Activated T-helper 1 cell treated with anti-CD3 and anti-CD28 coated beads, Interleukin-2, amount 50 U/mL, for 16 hours (primary cell): Measurements from ENCODE around the gene CELSR1.
A peak's percentile ranks its signal among the peaks of the same experiment; 100 is the strongest.
"Not testable (repeated sequence)": the region's sequence is repeated elsewhere in the genome, so short reads cannot be mapped to it uniquely, and the experiment has no call there.

ENCODE experiments used
- DNase-seq, 2 donors: peaks; one replicate each; pipeline ENCODE4 v3.0.0-alpha.2; 2020; ENCODE audit warnings: low read depth in 1 of 2, low spot score in 1 of 2

The CELSR1 gene

GRCh38 chr22:46335201-46336118 lies 202.0 kb downstream of the CELSR1 start, which contains the start of gene TRMU:
TRMU (plus strand) TSS chr22:46335714; CDS start chr22:46335765, 51 bp downstream.
- DNase-seq: peak; percentile 40 to 64

DNA sequence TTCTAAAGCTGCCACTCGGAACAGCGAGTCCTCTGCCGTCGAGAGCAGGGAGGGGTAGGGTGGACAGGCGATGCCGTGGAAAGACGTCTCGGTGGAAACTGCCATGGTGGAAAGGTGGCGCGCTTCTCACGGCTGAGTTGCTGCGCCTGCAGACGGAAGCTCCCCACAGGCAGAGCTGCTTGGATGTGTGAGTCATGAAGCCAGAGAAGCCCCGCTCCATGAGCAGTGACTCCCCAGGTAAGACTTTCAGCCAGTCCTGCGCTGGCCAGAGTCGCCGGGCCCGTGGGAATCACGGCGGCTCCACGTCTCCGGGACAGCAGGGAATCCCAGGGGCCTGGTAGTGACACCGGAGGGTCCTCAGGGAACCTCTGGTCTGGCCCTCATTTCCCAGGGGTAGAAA lies 205.9 kb downstream of the CELSR1 start:
- no peak for DNase-seq

GRCh38 chr22:46330426-46330825 lies 207.0 kb downstream of the CELSR1 start:
- no peak for DNase-seq

GRCh38 chr22:46329616-46330015 lies 207.8 kb downstream of the CELSR1 start:
- DNase-seq: no peak

DNA sequence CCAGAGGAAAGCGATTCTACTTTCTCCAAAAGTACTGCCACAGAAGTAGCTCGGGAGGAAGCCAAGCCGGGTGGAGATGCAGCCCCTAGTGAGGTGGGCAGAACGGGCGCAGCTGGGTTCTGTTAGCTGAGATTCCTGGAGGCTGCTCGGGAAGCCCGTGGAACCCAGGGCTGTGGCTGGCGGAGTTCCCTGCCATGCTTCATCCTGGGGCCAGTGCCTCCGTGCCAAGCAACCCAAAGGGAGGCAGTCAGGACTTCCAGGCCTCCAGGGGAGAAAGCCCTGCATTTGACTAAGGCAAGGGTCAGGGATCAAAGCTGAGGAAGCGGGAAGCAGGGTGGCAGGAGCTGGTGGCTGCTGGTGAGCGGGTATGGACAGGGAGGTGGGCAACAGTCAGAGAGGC lies 208.6 kb downstream of the CELSR1 start:
- no peak for DNase-seq

GRCh38 chr22:46327691-46328465 lies 209.5 kb downstream of the CELSR1 start:
- DNase-seq: no peak

GRCh38 chr22:46326066-46326680 lies 211.2 kb downstream of the CELSR1 start:
- no peak for DNase-seq

DNA sequence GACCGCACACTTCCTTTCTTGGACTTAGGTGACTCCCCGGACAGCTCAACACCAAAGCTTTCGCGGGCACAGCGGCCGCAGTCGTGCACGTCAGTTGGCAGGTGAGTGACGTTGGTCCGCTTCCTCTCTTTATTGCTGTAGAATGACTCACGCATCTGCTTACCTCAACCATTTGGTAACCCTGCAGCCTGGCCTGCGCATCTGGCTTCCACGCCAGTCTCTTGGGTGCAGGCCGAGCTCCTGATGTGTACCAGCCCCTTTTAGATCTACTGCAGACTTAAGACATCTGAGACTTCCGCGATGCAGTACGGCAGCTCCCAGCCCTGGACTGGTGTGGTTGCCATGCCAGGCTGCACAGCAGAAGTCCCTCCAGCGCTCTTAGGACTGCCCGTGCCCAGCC lies 214.3 kb downstream of the CELSR1 start:
- DNase-seq: no peak

DNA sequence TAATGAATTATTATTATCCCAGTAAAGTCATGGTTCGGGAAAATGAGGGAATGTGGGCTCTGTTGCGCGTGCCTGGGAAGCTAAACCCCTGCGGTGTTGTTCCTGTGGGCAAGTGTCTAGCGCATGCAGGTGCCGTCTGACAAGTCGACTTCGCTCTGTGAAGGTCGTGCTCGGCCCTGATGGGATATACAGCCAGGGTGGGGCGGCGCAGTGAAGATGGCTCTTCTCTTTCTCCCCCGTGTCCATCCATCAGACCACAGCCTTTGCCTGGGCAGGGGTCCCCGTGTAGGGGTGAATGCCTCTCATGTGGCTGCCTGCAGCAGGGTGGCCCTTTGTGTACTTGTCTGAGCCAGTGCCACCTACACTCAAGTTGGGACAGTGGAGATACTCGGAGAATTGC lies 214.7 kb downstream of the CELSR1 start:
- no peak for DNase-seq

DNA sequence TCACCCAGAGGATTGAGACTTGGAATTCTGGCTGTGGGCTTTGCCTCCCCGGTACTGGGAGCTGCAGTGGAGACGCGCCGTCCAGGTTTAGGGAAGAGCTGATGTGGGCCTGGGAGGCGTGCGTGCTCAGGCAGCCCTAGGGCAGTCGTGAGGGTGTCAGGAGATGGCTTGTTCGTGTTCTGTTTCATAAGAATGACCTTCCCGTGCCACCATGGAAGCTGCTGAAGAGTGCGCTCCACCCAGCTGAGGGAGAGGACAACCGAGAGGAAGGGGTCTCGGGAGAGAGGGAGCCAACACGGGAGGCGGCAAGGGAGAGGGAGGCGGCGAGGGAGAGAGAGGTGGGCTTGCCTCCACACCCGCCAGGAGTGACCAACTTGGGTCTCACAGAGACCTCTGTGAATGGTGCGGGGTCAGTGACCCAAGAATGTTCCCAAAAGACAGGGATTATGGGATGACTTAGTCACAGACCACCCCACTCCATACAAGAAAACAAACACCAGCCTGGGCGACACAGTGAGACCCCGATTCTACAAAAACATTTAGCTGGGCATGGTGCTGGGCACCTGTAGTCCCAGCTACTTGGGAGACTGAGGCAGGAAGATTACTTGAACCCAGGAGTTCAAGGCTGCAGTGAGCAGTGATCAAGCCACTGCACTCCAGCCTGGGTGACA lies 216.6 kb downstream of the CELSR1 start:
- DNase-seq: no peak

- DNase-seq: no peak
These were observed 217.2 kb downstream of the CELSR1 start for GRCh38 chr22:46320166-46320710.

- no peak for DNase-seq
These were observed 218.1 kb downstream of the CELSR1 start for GRCh38 chr22:46319319-46319718.

GRCh38 chr22:46318576-46318975 lies 218.8 kb downstream of the CELSR1 start:
- DNase-seq: no peak

DNA sequence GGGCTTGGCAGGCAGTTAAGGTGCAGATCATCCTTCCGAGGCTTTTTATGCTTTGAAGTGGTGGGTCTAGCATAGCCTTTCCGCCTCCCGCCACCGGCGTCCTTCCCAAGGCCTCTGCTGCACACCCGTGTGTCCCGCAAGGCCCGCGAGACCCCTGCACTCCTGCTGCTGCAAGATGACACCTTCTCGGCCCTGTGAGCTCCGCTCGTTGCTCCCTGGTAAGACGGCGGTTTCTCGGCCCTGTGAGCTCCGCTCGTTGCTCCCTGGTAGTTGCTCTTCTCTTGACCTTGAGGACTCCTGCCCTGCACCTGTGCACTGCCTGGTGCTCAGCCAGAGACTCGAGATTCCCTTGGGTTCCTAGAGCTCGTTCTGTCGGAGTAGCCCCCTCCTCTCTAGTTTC lies 219.8 kb downstream of the CELSR1 start:
- no peak for DNase-seq

DNA sequence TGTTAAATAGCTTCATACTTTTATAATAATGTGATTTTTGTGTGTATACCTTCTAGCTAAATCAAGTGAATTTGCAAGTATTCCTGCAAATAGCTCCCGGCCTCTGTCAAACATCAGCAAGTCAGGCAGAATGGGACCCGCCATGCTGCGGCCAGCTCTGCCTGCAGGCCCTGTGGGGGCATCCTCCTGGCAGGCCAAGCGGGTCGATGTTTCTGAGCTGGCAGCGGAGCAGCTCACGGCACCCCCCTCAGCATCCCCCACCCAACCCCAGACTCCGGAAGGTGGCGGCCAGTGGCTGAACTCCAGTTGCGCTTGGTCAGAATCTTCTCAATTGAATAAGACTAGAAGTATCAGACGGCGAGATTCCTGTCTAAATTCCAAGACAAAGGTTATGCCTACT lies 221.4 kb downstream of the CELSR1 start:
- DNase-seq: no peak

- DNase-seq: not testable (repeated sequence)
These were observed 224.6 kb downstream of the CELSR1 start for GRCh38 chr22:46312848-46313247.

DNA sequence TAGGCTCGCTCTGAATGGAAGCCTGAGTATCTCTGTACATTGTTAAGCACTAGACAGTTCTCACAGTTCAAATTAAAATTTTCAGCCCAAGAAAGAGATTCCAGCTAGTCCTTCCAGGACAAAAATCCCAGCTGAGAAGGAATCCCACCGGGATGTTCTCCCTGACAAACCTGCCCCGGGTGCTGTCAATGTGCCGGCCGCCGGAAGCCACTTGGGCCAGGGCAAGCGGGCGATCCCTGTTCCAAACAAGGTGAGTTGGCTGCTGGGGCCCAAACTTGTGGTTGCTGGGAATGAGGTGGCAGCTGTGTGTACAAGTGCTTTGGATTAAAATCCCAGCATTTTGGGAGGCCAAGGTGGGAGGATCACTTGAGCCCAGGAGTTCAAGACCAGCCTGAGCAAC lies 225.4 kb downstream of the CELSR1 start:
- DNase-seq: no peak
